HG02678 (cell line): ENCODE data around the gene SOX5.

Experiments
- ATAC-seq: cut with Tn5 transposase; IDR thresholded peaks from one replicate; pipeline ENCODE4 v1.9.1; 2021; ENCODE audit warnings: mild to moderate bottlenecking, moderate library complexity; ENCODE audit not compliant: unreplicated experiment

SOX5 gene

DNA sequence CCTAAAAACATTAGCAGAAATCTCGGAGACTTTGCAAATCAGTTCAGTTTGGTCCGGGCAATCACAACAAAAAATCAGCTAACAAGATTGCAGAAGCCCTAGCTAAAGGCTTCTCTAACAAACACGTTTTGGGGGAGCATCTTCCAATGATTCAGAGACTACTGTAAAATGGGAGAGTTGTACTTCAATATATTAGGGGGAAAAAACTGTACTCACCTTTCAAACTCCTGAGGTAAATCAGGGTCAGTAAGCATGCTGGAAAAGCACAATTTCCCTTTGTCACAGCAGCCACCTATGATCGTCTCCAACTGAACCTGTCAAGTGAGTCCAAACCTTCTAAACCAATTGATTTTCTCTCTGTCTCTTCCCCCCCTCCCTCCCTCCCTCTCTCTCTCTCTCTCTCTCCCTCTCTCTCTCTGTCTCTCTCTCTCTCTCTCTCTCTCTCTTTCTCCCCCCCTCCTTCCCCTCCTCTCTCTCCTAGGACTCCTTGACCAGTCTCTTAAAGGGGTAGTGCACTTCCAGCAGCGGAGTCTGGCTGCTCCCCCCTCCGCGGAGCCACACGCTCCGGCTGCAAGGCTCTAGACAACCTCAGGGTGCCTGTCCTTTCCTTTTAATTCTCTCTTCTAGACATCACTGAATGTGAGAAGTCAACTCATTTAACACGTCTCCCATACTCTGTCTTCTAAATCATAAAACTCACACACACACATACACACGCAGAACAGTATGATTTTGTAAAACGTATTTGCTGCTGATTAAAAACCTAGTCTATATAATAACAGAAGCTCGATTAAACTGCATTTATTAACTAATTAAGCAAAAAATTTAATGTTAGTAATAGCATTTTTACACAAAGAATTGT lies at the start of gene SOX5:
SOX5 (minus strand) TSS at position 323 of the 862 bp plus-strand sequence; CDS start at position 254, 69 bp downstream.
- ATAC-seq: no peak

DNA sequence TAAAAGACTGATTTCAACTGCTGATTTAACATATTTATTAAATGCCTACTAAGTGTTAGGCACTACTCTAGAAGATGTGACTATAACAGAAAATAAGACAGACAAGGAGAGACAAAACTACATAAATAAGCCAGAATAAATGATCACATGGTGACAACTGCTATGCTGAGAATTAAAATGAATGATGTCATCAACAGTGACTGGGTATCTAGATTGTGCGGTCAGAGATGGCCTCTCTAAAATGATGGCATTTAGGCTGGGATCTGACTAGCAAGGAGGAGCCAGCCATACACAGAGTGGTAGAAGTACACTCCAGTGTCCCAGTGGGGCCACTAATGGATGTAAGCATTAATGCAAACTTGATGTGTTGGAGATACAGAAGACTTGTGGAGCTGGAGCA lies 37.6 kb upstream of the SOX5 start:
- no peak for ATAC-seq

DNA sequence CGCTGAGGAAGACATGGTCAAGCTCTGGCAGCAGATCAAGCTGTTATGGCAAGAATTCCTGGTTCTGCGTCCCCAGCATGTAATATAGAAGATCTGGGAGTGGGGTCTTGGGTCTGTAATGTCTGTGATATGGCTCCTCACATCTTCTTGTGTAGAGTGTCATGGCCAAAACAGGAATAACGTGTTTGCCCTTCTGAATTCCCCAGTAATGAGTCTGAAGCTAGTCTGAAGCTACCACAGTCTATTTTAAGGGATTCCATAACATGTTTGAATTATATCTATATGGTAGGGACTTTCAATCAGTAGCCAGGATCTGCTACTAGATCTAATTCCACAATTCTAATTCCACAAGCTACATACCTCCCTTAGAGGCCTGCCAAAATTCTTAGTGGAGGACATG lies 31.4 kb upstream of the SOX5 start:
- ATAC-seq: no peak

DNA sequence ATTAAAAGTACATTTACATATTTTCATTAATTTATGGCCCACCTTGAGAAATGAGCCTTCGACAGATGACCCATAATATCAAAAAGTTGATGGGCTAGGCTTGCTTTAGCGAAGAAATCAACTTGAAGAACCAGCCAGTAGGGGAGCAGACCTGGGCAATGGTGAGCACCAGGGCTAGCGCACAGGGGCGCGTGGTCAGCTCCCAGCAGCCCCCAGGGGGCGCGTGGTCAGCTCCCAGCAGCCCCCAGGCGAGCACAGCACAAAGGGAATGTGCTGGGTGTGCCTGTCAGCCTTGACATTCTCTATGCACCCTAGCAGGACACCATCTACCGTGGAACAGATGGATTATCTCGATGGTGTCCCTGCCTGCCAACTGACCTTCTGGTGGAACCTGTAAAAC lies 15.3 kb upstream of the SOX5 start:
- no peak for ATAC-seq

DNA sequence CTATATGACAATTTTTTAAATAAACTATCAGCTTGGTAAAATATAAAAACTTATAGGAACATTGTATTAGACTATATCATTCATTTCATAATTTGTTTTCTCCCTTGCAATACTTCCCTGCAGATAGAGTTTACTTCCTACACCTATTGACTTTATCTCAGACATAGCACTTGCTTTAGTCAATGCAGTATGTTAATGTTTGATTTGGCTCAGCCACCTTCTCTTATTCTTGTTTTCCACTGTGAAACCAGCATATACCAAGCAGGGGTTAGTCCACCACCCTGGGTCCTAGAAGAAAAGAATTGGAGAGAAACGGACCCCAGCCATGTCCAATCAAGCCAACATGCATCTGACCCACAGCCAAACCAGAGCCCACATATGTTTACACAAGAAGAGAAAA lies 10.4 kb upstream of the SOX5 start:
- ATAC-seq: no peak

DNA sequence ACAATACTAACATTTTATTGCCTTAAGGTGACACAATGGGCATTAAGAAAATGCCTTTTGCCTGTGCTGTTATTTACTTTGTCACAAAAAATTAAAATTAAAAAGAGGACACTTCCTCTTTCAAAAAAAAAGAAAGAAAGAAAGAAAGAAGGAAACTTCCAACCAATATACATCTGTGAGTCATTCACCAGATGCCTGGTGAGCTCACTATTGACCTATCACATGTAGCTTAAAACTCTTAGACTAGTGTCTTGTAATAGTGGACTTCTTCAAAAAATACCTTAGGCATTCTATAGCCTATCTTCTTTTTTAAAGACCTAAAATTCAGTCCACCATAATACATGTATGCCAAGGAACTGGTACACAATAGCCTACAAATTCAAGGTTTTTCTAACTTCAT lies 4.9 kb upstream of the SOX5 start:
- ATAC-seq: no peak

DNA sequence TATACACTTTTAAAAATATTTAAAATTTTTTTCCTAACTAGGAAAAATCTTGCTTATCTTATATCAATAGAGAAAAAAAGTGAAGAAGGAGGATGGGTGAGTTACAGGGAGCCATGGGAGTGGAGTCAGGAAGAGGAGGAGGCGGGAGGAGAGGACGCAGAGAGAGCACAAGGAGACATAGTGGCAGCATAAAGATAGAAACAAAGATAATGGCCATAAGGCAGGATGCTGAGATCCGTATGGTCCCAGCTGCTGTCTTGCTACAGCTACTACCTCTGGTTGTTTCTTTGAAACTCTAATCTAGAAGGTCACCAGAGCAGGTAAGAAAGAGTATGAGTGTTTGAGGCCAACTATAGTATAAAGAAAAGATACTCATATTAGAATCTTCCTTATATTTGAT lies 2.6 kb upstream of the SOX5 start:
- ATAC-seq: no peak

DNA sequence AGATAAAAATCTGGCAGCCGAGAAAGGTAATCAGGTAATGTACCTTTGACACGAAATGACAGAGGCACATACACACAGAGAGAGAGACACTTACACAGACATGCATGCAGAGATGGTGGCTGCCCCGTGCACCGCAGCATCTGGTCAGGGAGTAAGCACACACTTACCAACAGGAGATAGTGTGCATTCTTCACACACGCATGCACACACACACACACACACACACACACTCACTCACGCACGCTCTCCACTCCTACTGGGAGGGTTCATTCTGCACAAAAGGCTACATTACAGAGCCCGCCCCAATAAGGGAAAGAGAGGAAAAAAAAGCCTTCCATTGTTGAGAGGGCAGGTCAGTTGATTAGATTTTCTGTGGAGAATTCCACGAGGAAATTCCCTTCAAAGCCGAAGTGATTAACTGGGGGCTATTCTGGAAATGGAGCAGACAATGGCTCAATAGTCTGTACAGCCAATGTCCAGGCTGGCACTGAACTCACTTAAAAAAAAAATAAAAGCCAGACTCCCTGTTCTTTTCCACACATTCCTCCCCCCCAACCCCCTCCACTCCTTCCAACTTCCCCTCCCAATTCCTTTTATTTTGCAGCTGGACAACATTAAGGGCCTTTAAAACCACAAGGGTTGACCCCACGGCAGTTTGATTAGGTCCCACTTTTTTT lies 1.4 kb upstream of the SOX5 start:
- no peak for ATAC-seq

DNA sequence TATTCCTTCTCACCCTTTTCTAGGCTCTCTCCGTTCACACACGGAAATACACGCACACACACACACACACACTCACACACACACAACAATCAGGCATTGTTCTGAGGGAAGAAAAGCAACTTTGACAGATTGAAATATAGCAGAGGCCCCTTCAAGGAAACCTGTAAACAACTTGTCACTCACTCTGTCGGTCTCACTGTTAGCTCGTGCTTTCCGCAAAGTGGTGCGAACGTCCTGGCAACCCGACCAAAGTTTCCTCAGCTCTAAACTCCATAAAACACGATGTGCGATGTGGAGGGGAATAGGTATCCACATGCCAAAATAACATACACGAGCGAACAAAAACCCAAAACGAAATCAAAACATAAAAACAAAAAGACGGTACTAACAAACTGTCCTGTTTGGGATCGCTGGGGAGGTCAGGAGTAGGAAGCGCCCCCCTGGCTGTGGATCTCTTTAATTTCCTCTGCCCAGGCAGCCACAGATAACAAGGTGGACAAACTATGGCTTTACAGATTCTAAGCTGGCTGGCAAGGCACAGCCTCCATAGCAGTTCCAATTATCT lies 822 bp upstream of the SOX5 start:
- ATAC-seq: no peak

DNA sequence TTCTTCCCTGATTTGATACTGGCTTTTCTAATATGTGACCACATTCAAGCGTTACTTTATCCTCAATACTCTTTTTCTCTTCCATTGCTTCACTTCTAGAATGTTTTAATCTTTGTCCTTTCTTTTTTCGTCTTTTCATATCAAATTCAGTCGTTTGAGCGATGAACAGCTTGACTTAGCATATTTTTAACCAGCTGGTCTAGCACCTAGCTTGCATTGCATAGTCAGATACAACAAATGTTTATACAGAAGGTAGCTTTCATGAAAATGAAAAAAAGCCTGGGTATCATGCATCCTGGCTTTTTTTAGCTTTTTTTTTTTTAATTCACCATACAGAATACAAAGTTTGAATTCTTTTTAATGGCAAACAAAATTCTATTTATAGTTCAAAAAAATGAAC lies 1.2 kb downstream of the SOX5 start:
- ATAC-seq: no peak

DNA sequence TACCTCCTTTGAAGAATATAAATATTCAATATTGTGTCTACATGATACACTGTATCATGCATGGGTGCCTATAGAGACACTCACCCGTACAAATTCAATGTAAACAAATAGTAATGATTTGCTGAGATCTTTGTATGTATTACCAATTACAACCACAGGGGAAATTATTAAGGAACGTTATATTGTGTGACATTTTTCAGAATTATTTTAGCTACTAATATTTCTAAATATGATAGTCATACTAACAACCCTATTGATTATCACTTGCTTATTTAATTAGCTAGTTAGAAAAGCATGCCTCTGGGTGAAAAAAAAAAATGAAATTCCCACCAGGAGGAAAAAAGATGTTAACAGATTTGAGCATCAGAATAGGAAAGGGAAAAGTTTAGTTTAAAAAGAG lies 2.1 kb downstream of the SOX5 start:
- ATAC-seq: no peak

DNA sequence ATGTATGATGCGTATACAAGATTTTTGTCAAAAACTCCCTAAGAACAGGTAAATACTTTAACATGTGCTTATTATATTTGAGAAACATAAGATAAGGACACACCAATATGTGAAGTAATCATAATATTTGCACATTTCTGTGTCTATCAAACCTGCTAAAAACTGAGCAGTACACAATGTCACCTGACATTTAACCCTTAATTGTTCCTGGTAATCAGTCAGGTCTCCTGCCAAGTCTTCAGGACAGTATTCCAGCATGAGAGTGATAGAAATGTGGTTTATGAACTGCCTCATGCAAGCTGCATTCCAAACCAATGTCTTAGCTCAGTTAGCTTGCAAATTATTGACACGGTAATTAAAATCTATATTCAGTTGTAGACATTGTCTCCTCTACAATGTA lies 4.2 kb downstream of the SOX5 start:
- no peak for ATAC-seq

DNA sequence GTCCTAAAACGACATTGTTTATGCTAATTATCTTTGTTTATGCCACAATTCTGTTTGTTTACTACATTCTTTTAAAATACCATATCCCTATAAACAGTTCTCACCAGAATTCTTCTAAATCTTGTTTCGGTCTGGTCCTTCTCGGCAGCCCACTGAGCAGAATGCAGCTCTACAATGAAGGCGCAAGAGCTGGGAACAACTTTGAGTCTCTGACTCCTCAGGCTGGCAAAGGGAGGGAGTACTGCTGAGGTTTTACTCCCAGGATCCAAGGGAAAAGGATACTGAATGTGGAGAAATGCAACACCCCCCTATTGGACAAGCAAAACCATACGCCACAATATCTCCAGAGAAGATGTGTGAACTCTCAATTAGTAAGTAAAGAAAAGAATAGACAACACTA lies 5.4 kb downstream of the SOX5 start:
- no peak for ATAC-seq

DNA sequence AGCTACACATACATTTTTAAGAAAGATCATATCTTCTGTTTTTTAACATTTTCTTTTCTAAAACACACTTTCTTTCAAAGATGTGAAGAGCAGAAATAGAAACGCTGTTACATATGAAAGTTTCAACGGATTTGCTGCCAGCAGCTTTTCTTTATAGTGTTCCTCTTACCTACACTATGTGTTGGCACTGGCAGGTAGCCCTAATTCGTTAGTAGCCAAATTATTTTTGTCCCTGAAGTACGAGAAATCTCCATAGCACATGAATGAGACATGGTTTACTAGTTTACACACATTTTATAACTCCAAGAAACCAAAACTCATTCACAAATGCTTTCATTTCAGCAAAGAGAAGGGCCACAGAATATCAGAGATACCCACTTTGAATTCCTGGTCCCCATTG lies 6.6 kb downstream of the SOX5 start:
- ATAC-seq: no peak

DNA sequence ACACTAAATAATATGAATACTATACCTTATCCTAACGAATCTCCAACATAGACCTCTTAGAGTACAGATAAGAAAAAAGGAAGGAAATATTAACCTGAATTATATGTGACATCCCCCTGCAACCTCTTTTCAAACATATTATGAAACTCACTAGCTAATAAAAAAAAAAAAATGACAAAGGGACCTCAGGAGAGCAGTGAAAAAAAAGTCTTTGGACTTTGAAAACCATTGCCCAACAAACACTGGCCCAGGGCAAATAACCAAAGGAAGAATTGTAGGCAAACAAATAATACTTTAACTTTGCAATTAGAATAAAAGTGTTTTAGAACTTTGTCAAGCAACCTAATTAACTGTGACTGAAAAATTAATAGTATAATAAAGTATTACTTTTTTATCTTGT lies 7.7 kb downstream of the SOX5 start:
- ATAC-seq: no peak

DNA sequence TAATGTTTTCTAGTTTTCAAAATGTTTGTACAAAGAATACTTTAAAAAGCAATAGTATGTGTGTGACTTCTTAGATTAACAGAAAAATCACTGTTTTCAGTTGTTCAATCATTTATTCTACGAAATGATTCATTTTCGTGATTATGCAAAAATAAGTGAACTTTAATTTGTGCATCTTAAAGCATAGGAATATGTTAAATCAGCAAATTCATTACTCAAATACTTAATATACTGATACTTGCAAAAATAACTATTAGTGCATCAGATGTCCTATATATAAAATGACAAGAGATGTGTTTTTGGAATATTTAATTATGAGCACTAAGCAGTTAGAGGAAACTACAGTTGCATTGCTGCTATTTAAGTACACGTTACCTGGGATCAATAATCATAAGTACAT lies 11.0 kb downstream of the SOX5 start:
- ATAC-seq: no peak

DNA sequence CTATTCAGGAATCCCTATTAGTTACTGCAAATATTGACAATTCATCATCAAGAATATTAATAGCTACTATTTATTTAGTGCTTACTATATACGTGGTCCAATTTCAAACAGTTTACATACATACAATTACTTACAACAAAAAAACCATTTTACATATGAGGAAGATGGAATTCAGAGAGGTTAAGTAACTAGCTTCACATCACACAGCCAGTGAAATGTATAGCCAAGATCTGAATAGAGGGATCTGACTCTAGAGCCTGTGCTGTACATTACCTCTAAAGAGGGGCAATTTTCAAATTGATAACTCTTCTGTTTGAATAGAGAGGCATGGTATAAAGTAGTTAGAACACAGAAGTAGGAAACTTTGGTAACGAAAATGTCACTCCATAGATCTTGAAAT lies 18.3 kb downstream of the SOX5 start:
- ATAC-seq: no peak

DNA sequence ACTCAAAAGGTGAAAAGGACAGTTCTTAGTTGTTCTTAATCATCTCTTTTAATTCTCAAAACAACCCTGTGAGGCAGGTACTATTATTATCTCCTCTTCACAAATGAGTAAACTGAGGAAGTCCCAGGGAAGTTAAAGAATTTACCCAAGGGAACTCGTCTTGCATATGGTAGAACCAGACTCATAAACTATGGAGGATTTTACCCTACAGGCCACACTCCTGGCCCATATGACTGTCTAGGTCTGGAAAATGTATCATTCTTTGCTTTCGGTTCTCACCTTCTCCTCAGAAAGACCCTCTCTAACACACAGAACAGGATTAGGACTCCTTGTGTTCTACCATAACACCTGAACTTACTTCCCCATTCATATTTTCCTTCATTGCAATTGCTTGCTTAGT lies 18.9 kb downstream of the SOX5 start:
- no peak for ATAC-seq

DNA sequence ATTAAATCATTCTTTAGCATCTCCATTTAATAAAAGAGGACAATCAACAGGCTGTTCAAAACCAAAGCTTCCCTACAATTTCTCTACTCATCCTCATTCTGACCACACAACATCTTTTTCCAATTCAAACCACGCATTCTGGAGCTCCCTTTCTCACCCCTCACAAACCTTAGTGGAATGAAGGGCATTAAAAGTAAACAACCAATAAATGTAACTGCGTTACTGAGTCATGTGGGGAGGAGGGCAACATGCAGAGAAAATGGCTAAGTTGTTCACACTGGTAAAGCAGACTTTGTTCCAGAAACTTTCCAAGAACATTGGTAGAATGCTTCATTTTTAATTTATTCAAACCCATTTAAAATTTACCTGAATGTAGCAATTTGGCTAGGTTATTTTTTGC lies 19.6 kb downstream of the SOX5 start:
- no peak for ATAC-seq

DNA sequence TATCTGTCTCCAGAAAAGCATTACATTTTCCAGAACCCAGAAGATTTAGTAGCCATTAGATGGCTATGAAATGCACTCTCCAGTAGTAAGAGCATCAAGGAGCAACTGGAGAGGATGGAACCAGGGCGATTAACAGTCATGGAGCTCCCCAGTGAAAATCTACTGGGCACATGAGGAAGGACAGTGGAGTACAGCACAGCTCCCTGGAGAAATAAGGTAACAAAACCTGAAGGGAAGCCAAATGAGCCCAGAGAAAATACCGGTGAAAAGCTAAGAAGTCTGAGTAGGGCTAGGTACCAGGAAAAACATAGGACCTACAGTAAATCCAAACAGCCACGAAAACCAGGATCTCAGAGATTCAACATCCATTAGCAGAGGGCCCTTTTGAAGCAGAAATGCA lies 21.6 kb downstream of the SOX5 start:
- ATAC-seq: no peak

DNA sequence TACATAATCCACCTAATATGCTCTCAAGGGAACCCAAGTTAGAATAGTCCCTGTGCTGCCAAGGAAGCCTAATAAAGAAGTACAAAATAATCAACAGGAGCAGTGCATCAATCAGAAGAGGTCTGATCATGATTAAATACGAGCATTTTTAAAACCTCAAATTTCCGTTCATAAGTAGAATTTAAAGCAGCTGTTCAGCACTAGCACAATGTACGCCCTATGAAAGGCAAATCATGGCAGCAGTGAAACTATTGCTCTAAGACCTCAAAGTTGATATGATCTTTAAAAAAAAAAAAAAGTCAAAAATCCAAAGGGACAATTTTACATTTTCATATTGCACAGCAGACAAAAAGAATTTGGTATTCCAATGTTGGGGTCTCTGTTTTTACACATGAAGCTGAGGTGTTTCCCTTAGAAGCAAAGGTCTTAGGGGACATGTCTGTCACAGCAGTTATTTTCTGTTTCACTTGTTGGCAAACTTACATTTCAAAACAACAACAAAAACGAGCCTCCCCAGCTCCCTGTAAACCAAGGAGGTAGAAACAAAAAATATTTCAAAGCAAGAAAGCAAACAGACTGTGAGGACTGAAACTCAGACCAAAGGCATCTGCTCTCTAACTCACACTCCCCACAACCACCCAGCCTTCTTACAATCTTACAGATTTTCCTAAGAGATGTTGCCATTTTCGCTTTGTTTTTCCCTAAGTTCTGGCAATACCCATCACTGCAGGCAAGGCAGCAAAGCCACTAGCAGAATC lies 28.2 kb downstream of the SOX5 start:
- peak; percentile 47 for ATAC-seq

DNA sequence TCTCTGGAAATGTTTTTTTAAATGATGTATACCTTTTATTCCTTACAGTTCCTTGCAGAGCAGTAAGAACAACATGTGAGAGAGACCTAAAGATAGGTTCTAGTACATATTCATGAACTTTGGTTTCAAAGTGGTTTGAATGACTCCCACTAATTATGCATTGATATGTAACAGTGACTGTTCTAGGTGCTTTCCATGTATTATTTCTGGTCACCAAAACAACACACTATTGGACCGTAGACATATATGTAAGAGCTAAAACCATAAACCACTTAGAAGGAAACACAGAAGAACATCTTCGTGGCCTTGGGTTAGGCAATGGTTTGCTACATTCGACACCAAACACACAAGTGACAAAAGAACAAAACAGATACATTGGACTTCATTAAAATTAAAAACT lies 37.9 kb downstream of the SOX5 start:
- ATAC-seq: peak; percentile 37
